ENCODE data around the gene MEF2A. TPM values are rescaled to one million over a fixed set of nuclear protein-coding genes. Genes with fewer than 3 reads are reported as not detected.
A peak's percentile ranks its signal among the peaks of the same experiment; 100 is the strongest.

MEF2A gene
- total and polyA plus RNA-seq, 8 donors = 56.1 to 68.4 (median 63.0) TPM

DNA sequence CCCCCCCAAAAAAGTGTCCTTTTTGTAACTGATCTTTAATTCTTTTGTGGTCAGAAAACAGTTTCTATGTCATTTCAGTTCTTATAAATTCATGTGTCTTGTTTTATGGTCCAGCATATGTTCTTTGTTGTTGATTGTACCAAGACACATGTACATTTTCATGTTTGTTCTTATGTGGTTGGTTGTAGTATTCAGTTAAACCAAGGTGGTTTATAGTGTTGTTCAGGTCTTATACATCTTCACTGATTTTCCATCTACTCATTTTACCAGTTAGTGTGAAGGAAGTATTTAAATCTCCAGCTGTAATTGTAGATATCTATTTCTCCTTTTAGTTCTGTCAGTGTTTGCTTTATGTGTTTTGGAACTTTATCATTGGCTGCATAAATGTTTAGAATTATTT lies 24.0 kb downstream of the MEF2A start:
- TF ChIP-seq, protein P1, sequence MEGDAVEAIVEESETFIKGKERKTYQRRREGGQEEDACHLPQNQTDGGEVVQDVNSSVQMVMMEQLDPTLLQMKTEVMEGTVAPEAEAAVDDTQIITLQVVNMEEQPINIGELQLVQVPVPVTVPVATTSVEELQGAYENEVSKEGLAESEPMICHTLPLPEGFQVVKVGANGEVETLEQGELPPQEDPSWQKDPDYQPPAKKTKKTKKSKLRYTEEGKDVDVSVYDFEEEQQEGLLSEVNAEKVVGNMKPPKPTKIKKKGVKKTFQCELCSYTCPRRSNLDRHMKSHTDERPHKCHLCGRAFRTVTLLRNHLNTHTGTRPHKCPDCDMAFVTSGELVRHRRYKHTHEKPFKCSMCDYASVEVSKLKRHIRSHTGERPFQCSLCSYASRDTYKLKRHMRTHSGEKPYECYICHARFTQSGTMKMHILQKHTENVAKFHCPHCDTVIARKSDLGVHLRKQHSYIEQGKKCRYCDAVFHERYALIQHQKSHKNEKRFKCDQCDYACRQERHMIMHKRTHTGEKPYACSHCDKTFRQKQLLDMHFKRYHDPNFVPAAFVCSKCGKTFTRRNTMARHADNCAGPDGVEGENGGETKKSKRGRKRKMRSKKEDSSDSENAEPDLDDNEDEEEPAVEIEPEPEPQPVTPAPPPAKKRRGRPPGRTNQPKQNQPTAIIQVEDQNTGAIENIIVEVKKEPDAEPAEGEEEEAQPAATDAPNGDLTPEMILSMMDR (IDR thresholded peaks at IDR 0.05) = no peak
- DNase-seq (no peak), ATAC-seq (no peak)
- H3K27ac ChIP-seq = no peak overlapping the region
- no peaks in the 10 kb centered on the region for H3K27me3 ChIP-seq
- H3K4me1 ChIP-seq = peaks cover 6 to 24% of the 10 kb centered on the region in 2 donors
- no peaks in the 10 kb centered on the region for H3K36me3 ChIP-seq
- H3K9me3 ChIP-seq = peaks cover 4 to 12% of the 10 kb centered on the region in 2 donors
- intact Hi-C loops (cut with DNase I) = no loop called here
- H3K4me3 ChIP-seq = no peak overlapping the region

GRCh38 chr15:99590913-99591646 lies 25.3 kb downstream of the MEF2A start:
- H3K9me3 ChIP-seq = peaks cover 0 to 6% of the 10 kb centered on the region in 2 donors
- intact Hi-C loops (cut with DNase I) = no loop called here
- DNase-seq (no peak), ATAC-seq (no peak)
- H3K27ac ChIP-seq = no peak overlapping the region
- H3K4me1 ChIP-seq = peaks cover 6 to 24% of the 10 kb centered on the region in 2 donors
- no peaks in the 10 kb centered on the region for H3K36me3 ChIP-seq
- no peaks in the 10 kb centered on the region for H3K27me3 ChIP-seq
- TF ChIP-seq, protein P1 (IDR thresholded peaks at IDR 0.05) = no peak
- no peak overlapping the region for H3K4me3 ChIP-seq

DNA sequence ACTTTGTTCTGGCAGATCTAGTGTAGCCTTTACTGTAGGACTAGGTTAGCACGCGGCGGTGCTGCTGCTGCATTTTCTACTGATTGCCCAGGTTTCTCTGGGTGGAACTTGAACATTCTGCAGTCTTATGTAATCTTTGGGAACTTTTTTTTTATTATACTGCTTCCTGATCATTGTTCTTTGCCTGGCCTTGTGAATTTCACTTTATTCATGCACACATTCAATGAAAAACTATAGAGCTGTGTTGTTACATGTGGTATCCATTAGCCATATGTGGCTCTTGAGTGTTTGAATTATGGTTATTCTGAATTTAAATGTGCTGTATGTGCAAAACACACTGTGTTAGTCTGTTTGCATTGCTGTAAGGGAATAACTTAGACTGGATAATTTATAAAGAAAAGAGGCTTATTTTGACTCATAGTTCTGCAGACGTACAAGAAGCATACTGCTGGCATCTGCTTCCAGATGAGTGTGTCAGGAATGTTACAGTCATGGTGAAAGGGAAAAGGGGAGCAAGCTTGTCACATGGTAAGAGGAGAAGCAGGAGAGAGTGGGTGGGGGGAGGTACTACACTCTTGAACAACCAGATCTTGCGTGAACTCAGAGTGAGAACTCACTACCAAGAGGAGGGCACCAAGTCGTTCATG lies 26.5 kb downstream of the MEF2A start:
- peaks cover 6 to 24% of the 10 kb centered on the region in 2 donors for H3K4me1 ChIP-seq
- TF ChIP-seq, protein P1 (IDR thresholded peaks at IDR 0.05) = no peak
- peaks cover 0 to 4% of the 10 kb centered on the region in 2 donors for H3K9me3 ChIP-seq
- intact Hi-C loops (cut with DNase I) = no loop called here
- H3K4me3 ChIP-seq = no peak overlapping the region
- no peaks in the 10 kb centered on the region for H3K27me3 ChIP-seq
- DNase-seq = no peak
- no peaks in the 10 kb centered on the region for H3K36me3 ChIP-seq
- no peak overlapping the region for H3K27ac ChIP-seq
- no peak for ATAC-seq

GRCh38 chr15:99593070-99593469 lies 27.3 kb downstream of the MEF2A start:
- intact Hi-C loops (cut with DNase I) = no loop called here
- Histone ChIP-seq H3K27ac (peak overlapping the region in 1 of 2 donors; percentile 10), H3K36me3 (no peaks in the 10 kb centered on the region), H3K27me3 (no peaks in the 10 kb centered on the region), H3K4me3 (no peak overlapping the region), H3K4me1 (peaks cover 6 to 24% of the 10 kb centered on the region in 2 donors), H3K9me3 (peaks cover 0 to 5% of the 10 kb centered on the region in 2 donors)
- TF ChIP-seq, protein P1 (IDR thresholded peaks at IDR 0.05) = no peak
- no peak for DNase-seq
- peak; percentile 31 for ATAC-seq

- intact Hi-C loops (cut with DNase I) = no loop called here
- ATAC-seq (no peak), DNase-seq (no peak)
- peaks cover 0 to 5% of the 10 kb centered on the region in 2 donors for H3K9me3 ChIP-seq
- H3K27ac ChIP-seq = no peak overlapping the region
- peaks cover 6 to 24% of the 10 kb centered on the region in 2 donors for H3K4me1 ChIP-seq
- H3K4me3 ChIP-seq = no peak overlapping the region
- TF ChIP-seq, protein P1 (IDR thresholded peaks at IDR 0.05) = no peak
- no peaks in the 10 kb centered on the region for H3K27me3 ChIP-seq
- peaks cover 0 to 9% of the 10 kb centered on the region in 2 donors for H3K36me3 ChIP-seq
These were observed 29.1 kb downstream of the MEF2A start for GRCh38 chr15:99594916-99595315.
